H1 (cell line): ENCODE results near the gene ELP5. TPM values are rescaled to one million over a fixed set of nuclear protein-coding genes. Genes with fewer than 3 reads are reported as not detected.

Experiments
- CTBP2 ChIP-seq: IDR thresholded peaks from 2 replicates; pipeline ENCODE4 v1.7.0; 2011; ENCODE audit warnings: borderline replicate concordance, mild to moderate bottlenecking, moderate library complexity, mixed read lengths, low read length; ENCODE audit not compliant: insufficient read depth, insufficient read length
- HDAC6 ChIP-seq: IDR thresholded peaks from one replicate; pipeline ENCODE4 v1.7.1; 2012; ENCODE audit warnings: low read depth, mild to moderate bottlenecking, inconsistent platforms, low read length, moderate library complexity
- JUND ChIP-seq: IDR thresholded peaks from 2 replicates; pipeline ENCODE4 v1.6.1; 2011; ENCODE audit warnings: mild to moderate bottlenecking, improper control_type of control experiment, low read length
- POLR2AphosphoS5 ChIP-seq: IDR thresholded peaks from 2 replicates; pipeline ENCODE4 v1.6.1; 2011; ENCODE audit warnings: low read depth, low read length
- RXRA ChIP-seq: IDR thresholded peaks from 2 replicates; pipeline ENCODE4 v1.6.1; 2011; ENCODE audit warnings: low read depth, mild to moderate bottlenecking, low read length, moderate library complexity; ENCODE audit not compliant: insufficient read depth
- SIN3A ChIP-seq, 2 experiments: IDR thresholded peaks in 1 of 2; conservative IDR thresholded peaks in 1 of 2; 2 replicates each; pipeline ENCODE4 v1.6.1; 2011 to 2012; ENCODE audit warnings: low read length in 2 of 2, improper control_type of control experiment in 1 of 2, low read depth in 1 of 2, mild to moderate bottlenecking in 1 of 2
- TBP ChIP-seq: IDR thresholded peaks from 2 replicates; pipeline ENCODE4 v1.6.1; 2011; ENCODE audit warnings: low read depth, low read length, improper control_type of control experiment
- polyA plus RNA-seq, 7 experiments: library from polyadenylated mRNA; depleted of rRNA in 3 of 7; stranded (reverse) in 5 of 7; unstranded in 2 of 7; fragments of >200 nt in 5 of 7; fragments of 200-250 nt in 2 of 7; gene quantifications; 1 replicate in 5 of 7; 2 replicates in 1 of 7; 4 replicates in 1 of 7; pipeline versions ENCODE4 v1.2.1 to v1.2.3, GENCODE V29; 2011 to 2013; ENCODE audit warnings: missing spikeins in 2 of 7, mixed read lengths in 2 of 7
- total RNA-seq: library from RNA; stranded (reverse); fragmentation: NEBNext Ultra II Directional; extraction: Animal tissue kit (Norgen Biotek cat#: 25700); gene quantifications from 2 replicates; pipeline ENCODE4 v1.2.1, GENCODE V29; 2021
- TF ChIP-seq, protein P1 (sequence below): IDR thresholded peaks from 2 replicates; pipeline ENCODE4 v1.6.1; 2012; ENCODE audit warnings: inconsistent platforms

ELP5 gene
- total and polyA plus RNA-seq, 2 of the 8 experiments (the other 6 are each of a cell fraction or from before 2014, with no cell fraction given), result 75.4 to 107 TPM

DNA sequence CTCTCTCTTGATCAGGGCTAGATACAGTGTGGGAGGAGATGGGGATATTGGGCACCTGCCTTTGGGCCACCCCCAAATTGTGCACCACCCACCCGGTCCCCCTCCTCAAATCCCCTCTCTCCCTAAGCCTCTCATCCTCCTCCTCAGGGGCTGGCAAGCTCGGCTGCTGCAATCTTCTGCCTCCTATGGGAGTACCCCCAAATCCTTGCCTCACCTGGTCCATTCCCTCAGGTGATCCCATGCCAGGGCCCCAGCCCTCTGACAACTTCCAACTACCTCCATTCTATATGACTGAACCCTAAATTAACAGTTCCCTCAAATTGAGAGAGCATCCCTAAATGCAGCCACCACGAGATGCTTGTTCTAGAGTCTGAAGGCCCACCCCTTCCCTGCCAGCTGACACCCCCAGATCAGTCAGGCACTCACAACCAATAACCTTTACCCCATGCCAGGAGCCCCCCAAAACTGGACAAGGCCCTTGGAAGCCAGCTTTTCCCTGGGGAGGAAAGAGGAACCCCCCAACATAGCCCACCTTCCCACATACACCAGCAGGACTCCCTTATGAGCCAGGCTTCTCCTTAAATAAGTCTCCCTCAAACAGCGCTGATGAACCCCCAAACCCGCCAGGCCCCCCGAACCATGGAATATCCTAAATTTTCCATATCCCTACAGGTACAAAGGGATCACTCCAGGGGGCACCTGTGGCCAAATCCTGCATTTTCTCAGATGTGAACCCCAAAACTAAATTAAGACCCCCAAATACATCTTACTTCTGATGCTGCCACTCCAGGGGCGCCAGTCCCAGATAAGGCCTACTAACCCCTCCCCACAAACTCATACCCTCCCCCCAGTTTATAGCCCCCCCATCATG is 35.5 kb upstream of the ELP5 start (continued):
- TF ChIP-seq SIN3A (conservative IDR thresholded peaks at IDR 0.05 in 1 of 2, IDR thresholded peaks at IDR 0.05 in 1 of 2; ENCODE audit: low read depth in 1 of 2, low read length in 2 of 2), result no peak
- TF ChIP-seq JUND, result no peak
- no peak for TF ChIP-seq POLR2AphosphoS5
- no peak for TF ChIP-seq TBP
- TF ChIP-seq CTBP2, result no peak
- no peak for TF ChIP-seq HDAC6
- TF ChIP-seq, protein P1, sequence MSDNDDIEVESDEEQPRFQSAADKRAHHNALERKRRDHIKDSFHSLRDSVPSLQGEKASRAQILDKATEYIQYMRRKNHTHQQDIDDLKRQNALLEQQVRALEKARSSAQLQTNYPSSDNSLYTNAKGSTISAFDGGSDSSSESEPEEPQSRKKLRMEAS, result no peak
- no peak for TF ChIP-seq RXRA
- TF ChIP-seq, all 59 proteins: peak for 0
